Tibial nerve (tissue), 3 donors: Measurements from ENCODE around the gene C14orf180.

ENCODE experiments used
- POLR2A ChIP-seq, 2 donors: fragments of 450-650 bp; IDR thresholded peaks; one replicate each; pipeline ENCODE4 v1.6.1; 2017; ENCODE audit warnings: antibody characterized with exemption in 2 of 2, mild to moderate bottlenecking in 2 of 2, moderate library complexity in 2 of 2
- TF ChIP-seq, protein P1 (sequence below), 5 experiments: fragments of 200-600 bp in 3 of 5; fragments of 450-650 bp in 2 of 5; sonication (generic) in 3 of 5; IDR thresholded peaks; one replicate each; pipeline ENCODE4 v1.5.1; 2016 to 2019; ENCODE audit warnings: antibody characterized with exemption in 5 of 5, mild to moderate bottlenecking in 3 of 5, moderate library complexity in 2 of 5

DNA sequence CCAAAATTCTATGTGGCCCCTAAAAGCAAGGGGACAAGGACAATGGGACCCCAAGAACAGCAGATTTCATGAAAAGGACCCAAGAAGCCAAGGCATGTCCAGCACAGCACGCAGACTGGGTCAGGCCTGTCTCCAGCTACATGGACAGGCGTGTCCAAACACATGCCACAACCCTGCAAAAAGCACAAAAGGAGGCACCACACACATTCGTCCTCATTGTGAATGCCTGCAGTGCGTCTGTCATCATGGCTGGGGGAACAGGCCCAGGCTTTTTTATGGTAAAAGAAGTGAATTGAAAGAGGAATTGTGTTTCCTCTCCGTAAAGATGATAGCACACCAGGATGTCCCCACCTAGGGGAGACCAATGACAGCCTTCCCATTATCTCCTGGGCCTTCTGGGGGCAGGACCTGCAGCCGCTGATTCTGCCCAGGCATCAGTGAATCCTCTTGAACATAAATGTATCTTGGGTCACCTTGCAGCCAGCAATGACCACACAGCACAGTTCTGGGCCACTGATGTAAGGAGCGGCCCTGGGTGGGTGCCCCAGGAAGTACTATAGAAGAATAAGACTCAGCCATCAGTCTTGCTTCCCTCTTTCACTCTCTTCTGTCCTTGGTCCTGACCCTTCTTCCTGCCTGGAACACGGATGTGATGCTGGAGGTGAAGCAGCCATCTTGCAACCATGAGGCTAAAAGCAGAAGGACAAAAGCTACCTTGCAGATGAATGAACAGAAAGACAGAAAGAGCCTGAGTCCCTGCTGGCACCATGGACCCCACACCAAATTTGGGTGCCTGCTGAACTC, 29.8 kb upstream of the C14orf180 start:
- TF ChIP-seq, protein P1, sequence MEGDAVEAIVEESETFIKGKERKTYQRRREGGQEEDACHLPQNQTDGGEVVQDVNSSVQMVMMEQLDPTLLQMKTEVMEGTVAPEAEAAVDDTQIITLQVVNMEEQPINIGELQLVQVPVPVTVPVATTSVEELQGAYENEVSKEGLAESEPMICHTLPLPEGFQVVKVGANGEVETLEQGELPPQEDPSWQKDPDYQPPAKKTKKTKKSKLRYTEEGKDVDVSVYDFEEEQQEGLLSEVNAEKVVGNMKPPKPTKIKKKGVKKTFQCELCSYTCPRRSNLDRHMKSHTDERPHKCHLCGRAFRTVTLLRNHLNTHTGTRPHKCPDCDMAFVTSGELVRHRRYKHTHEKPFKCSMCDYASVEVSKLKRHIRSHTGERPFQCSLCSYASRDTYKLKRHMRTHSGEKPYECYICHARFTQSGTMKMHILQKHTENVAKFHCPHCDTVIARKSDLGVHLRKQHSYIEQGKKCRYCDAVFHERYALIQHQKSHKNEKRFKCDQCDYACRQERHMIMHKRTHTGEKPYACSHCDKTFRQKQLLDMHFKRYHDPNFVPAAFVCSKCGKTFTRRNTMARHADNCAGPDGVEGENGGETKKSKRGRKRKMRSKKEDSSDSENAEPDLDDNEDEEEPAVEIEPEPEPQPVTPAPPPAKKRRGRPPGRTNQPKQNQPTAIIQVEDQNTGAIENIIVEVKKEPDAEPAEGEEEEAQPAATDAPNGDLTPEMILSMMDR (IDR thresholded peaks at IDR 0.05), result no peak
- TF ChIP-seq POLR2A (IDR thresholded peaks at IDR 0.05), result no peak
